Erythroblast (primary cell): Measurements from ENCODE around the gene TRAPPC2L.
A peak's percentile ranks its signal among the peaks of the same experiment; 100 is the strongest.

Experiments
- DNase-seq, 2 experiments: peaks; one replicate each; lab custom pipeline; 2025; lab: John Stamatoyannopoulos, UW
- GATA1 ChIP-seq: IDR thresholded peaks from 2 replicates; pipeline ENCODE4 v1.6.1; 2011; ENCODE audit warnings: low read depth, mild to moderate bottlenecking, control low read depth, low read length, moderate library complexity
- POLR2A ChIP-seq: IDR thresholded peaks from 2 replicates; pipeline ENCODE4 v1.6.1; 2011; ENCODE audit warnings: mild to moderate bottlenecking, low read length

Gene TRAPPC2L

GRCh38 chr16:88825146-88825545 is 31.8 kb upstream of the TRAPPC2L start:
- no peak for DNase-seq
- no peak for TF ChIP-seq POLR2A
- no peak for TF ChIP-seq GATA1

- TF ChIP-seq POLR2A (no peak), GATA1 (no peak)
- no peak for DNase-seq
Measured at GRCh38 chr16:88826070-88826840, 30.7 kb upstream of the TRAPPC2L start.

- no peak for TF ChIP-seq GATA1
- no peak for TF ChIP-seq POLR2A
- DNase-seq = no peak
Measured at GRCh38 chr16:88827727-88828126, 29.2 kb upstream of the TRAPPC2L start.

GRCh38 chr16:88828711-88829110 is 28.2 kb upstream of the TRAPPC2L start:
- no peak for TF ChIP-seq POLR2A
- no peak for TF ChIP-seq GATA1
- no peak for DNase-seq

- TF ChIP-seq GATA1 = no peak
- TF ChIP-seq POLR2A = no peak
- DNase-seq = no peak
Measured at GRCh38 chr16:88830258-88830657, 26.7 kb upstream of the TRAPPC2L start.

GRCh38 chr16:88830783-88831182 is 26.1 kb upstream of the TRAPPC2L start:
- TF ChIP-seq POLR2A (no peak), GATA1 (no peak)
- DNase-seq = no peak

- no peak for DNase-seq
- TF ChIP-seq POLR2A (no peak), GATA1 (no peak)
Measured at GRCh38 chr16:88831838-88832237, 25.1 kb upstream of the TRAPPC2L start.

- no peak for TF ChIP-seq GATA1
- TF ChIP-seq POLR2A = no peak
- DNase-seq = no peak
Measured at GRCh38 chr16:88833086-88833485, 23.8 kb upstream of the TRAPPC2L start.

- no peak for DNase-seq
- no peak for TF ChIP-seq POLR2A
- TF ChIP-seq GATA1 = no peak
Measured at GRCh38 chr16:88834670-88835069, 22.3 kb upstream of the TRAPPC2L start.

GRCh38 chr16:88835383-88835782 is 21.5 kb upstream of the TRAPPC2L start:
- DNase-seq = no peak
- TF ChIP-seq POLR2A (no peak), GATA1 (no peak)

GRCh38 chr16:88835818-88836217 is 21.1 kb upstream of the TRAPPC2L start:
- no peak for TF ChIP-seq POLR2A
- TF ChIP-seq GATA1 = no peak
- DNase-seq = no peak

- no peak for TF ChIP-seq GATA1
- no peak for TF ChIP-seq POLR2A
- DNase-seq = no peak
Measured at GRCh38 chr16:88836791-88837190, 20.1 kb upstream of the TRAPPC2L start.

GRCh38 chr16:88837806-88838205 is 19.1 kb upstream of the TRAPPC2L start:
- DNase-seq = no peak
- TF ChIP-seq GATA1 (no peak), POLR2A (no peak)

- no peak for TF ChIP-seq GATA1
- no peak for TF ChIP-seq POLR2A
- no peak for DNase-seq
Measured at GRCh38 chr16:88838566-88838965, 18.4 kb upstream of the TRAPPC2L start.

- DNase-seq = peak; percentile 23 to 45
- TF ChIP-seq POLR2A (no peak), GATA1 (no peak)
Measured at GRCh38 chr16:88839026-88839529, 17.8 kb upstream of the TRAPPC2L start.
